ENCODE results near the gene ZBTB34. TPM values are rescaled to one million over a fixed set of nuclear protein-coding genes. Genes with fewer than 3 reads are reported as not detected.
"Not testable (repeated sequence)": the region's sequence is repeated elsewhere in the genome, so short reads cannot be mapped to it uniquely, and the experiment has no call there.

ZBTB34 gene
- total RNA-seq, result 1 to 10 TPM; 6.6 to 9.4 TPM
- long read RNA-seq, full-length matches to known transcripts, result 1 of 1 reads
- long read RNA-seq, partial matches to known transcripts, result 0 of 1 reads
- long read RNA-seq, other reads (novel, unspliced or antisense), result 0 of 1 reads

GRCh38 chr9:126860077-126860756 lies at the start of gene ZBTB34:
Gene ZBTB34 (plus strand): TSS chr9:126860639. CDS start chr9:126879400, 18,761 bp downstream.
- ATAC-seq, result peak; percentile 64
- intact Hi-C loops (cut with DNase I, micrococcal nuclease), result no loop called here
- DNase-seq, result peak; percentile 42 to 71

GRCh38 chr9:126813072-126813471 lies 47.4 kb upstream of the ZBTB34 start:
- ATAC-seq (no peak), DNase-seq (no peak)
- intact Hi-C loops (cut with DNase I, micrococcal nuclease), result no loop called here

- intact Hi-C loops (cut with DNase I, micrococcal nuclease), result no loop called here
- DNase-seq (no peak), ATAC-seq (no peak)
These were observed 46.3 kb upstream of the ZBTB34 start for GRCh38 chr9:126814091-126814490.

- ATAC-seq; intact Hi-C loops (cut with DNase I, micrococcal nuclease); DNase-seq: not testable (repeated sequence)
These were observed 42.8 kb upstream of the ZBTB34 start for GRCh38 chr9:126817615-126818014.

GRCh38 chr9:126818482-126818881 lies 42.0 kb upstream of the ZBTB34 start:
- intact Hi-C loops (cut with DNase I, micrococcal nuclease), result no loop called here
- DNase-seq (no peak), ATAC-seq (no peak)

- intact Hi-C loops (cut with DNase I, micrococcal nuclease), result no loop called here
- DNase-seq (no peak), ATAC-seq (no peak)
These were observed 41.0 kb upstream of the ZBTB34 start for GRCh38 chr9:126819482-126819881.

- intact Hi-C loops (cut with DNase I, micrococcal nuclease), result no loop called here
- DNase-seq, result no peak
- no peak for ATAC-seq
These were observed 38.2 kb upstream of the ZBTB34 start for GRCh38 chr9:126822278-126822677.

- ATAC-seq (peak; percentile 95), DNase-seq (no peak)
- intact Hi-C loops (cut with DNase I, micrococcal nuclease), result no loop called here
These were observed 37.6 kb upstream of the ZBTB34 start for GRCh38 chr9:126822873-126823272.

GRCh38 chr9:126824052-126824451 lies 36.4 kb upstream of the ZBTB34 start:
- ATAC-seq, result peak; percentile 30
- DNase-seq; intact Hi-C loops (cut with DNase I, micrococcal nuclease): not testable (repeated sequence)

- no peak for DNase-seq
- no peak for ATAC-seq
- intact Hi-C loops (cut with DNase I, micrococcal nuclease), result no loop called here
These were observed 33.2 kb upstream of the ZBTB34 start for GRCh38 chr9:126827227-126827626.

GRCh38 chr9:126829035-126829434 lies 31.4 kb upstream of the ZBTB34 start:
- no peak for ATAC-seq
- intact Hi-C loops (cut with DNase I, micrococcal nuclease), result no loop called here

GRCh38 chr9:126830827-126831226 lies 29.6 kb upstream of the ZBTB34 start:
- DNase-seq, result no peak
- intact Hi-C loops (cut with DNase I, micrococcal nuclease), result no loop called here
- no peak for ATAC-seq

More at GRCh38 chr9:126829035-126829434, 31.4 kb upstream of the ZBTB34 start:
- DNase-seq, result no peak

GRCh38 chr9:126832440-126832839 lies 28.0 kb upstream of the ZBTB34 start:
- no peak for ATAC-seq
- intact Hi-C loops (cut with DNase I, micrococcal nuclease), result no loop called here
- no peak for DNase-seq

- DNase-seq (no peak), ATAC-seq (no peak)
- intact Hi-C loops (cut with DNase I, micrococcal nuclease), result no loop called here
These were observed 27.4 kb upstream of the ZBTB34 start for GRCh38 chr9:126833020-126833419.

GRCh38 chr9:126833710-126834345 lies 26.6 kb upstream of the ZBTB34 start:
- intact Hi-C loops (cut with DNase I, micrococcal nuclease), result no loop called here
- ATAC-seq (no peak), DNase-seq (no peak)

- DNase-seq (no peak), ATAC-seq (no peak)
- intact Hi-C loops (cut with DNase I, micrococcal nuclease), result no loop called here
These were observed 25.8 kb upstream of the ZBTB34 start for GRCh38 chr9:126834672-126835071.

GRCh38 chr9:126836216-126836615 lies 24.2 kb upstream of the ZBTB34 start:
- intact Hi-C loops (cut with DNase I, micrococcal nuclease), result no loop called here
- DNase-seq, result no peak

GRCh38 chr9:126838055-126838811 lies 22.2 kb upstream of the ZBTB34 start:
- ATAC-seq, result peak; percentile 28
- intact Hi-C loops (cut with DNase I, micrococcal nuclease), result no loop called here
- DNase-seq, result no peak

More at GRCh38 chr9:126836216-126836615, 24.2 kb upstream of the ZBTB34 start:
- no peak for ATAC-seq

GRCh38 chr9:126838895-126839294 lies 21.5 kb upstream of the ZBTB34 start:
- DNase-seq (no peak), ATAC-seq (no peak)
- intact Hi-C loops (cut with DNase I, micrococcal nuclease), result no loop called here

GRCh38 chr9:126839301-126839700 lies 21.1 kb upstream of the ZBTB34 start:
- intact Hi-C loops (cut with DNase I, micrococcal nuclease), result no loop called here
- ATAC-seq, result no peak
- no peak for DNase-seq

Data from left colon (tissue), 2 donors.